Measurements from ENCODE around the gene SERPINB3.

DNA sequence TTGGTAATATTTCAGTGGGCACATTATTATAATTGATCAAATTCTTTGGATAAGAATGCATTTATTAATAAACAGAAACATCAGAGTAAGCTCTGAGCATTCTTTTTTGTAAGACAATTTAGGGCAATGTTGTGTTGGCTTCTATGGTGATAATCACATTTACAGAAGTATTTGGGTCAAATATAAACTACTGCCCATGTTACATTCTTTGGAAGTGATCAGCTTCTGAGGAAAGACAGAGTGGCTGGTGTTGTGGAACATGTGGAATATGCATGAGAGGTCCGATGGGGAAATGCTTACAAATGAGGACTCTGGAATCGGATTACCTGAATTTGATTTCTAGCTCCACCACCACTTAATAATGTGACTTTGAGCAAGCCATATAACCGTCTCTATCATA is 55.2 kb downstream of the SERPINB3 start:
- no peak for TF ChIP-seq CTCF (IDR thresholded peaks at IDR 0.05; ENCODE audit: control extremely low read depth in 1 of 3, insufficient read depth in 1 of 3, low read depth in 1 of 3, low read length in 3 of 3)
- TF ChIP-seq CBX8 (IDR thresholded peaks at IDR 0.05; ENCODE audit: borderline replicate concordance, low read depth, low read length), result no peak
- no peak for TF ChIP-seq POLR2A (IDR thresholded peaks at IDR 0.05; ENCODE audit: control extremely low read depth in 1 of 2, low read depth in 2 of 2, low read length in 2 of 2)
- TF ChIP-seq EGR1 (IDR thresholded peaks at IDR 0.05; ENCODE audit: borderline replicate concordance, low read depth, low read length), result no peak
- TF ChIP-seq SIN3A (conservative IDR thresholded peaks at IDR 0.05 in 1 of 2, IDR thresholded peaks at IDR 0.05 in 1 of 2; ENCODE audit: low read depth in 1 of 2, low read length in 2 of 2), result no peak
- TF ChIP-seq USF2 (IDR thresholded peaks at IDR 0.05; ENCODE audit: low read length), result no peak
